Fibroblast of pulmonary artery (primary cell): ENCODE measurements around the gene TTF1.
"Not testable (repeated sequence)": the region's sequence is repeated elsewhere in the genome, so short reads cannot be mapped to it uniquely, and the experiment has no call there.

Source experiments
- DNase-seq: peaks from one replicate; pipeline ENCODE4 v3.0.0-alpha.2; 2010; ENCODE audit warnings: low read depth
- H3K4me3 ChIP-seq: replicated peaks from 2 replicates; pipeline ENCODE4 v1.5.1; 2011; ENCODE audit warnings: low read depth, mild to moderate bottlenecking, control low read depth, low read length, moderate library complexity
- TF ChIP-seq, protein P1 (sequence below): IDR thresholded peaks from 2 replicates; pipeline ENCODE4 v1.5.1; 2011; ENCODE audit warnings: mild to moderate bottlenecking, control low read depth, low read length, inconsistent platforms; ENCODE audit errors: missing control alignments

The TTF1 gene

DNA sequence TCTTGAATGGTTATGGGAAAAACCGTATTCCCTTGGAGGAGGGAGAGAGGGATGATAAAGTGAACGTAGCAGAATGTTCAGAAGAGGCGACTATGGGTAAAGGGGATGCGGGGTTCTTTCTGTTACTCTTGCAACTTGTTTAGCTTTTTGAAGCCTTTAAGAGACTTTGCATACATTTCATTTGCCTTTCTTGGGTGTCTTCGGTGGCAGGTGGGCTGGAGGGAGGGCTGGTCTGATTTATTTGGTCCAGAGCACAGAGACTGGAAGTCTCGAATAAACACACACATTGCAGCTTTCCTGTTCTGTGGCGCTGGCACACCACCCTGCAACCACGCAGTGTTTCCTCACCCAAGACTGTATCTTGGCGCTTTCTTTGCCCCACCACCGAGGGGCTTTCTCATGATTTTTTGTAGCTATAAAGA lies 23.2 kb downstream of the TTF1 start:
- TF ChIP-seq, protein P1, sequence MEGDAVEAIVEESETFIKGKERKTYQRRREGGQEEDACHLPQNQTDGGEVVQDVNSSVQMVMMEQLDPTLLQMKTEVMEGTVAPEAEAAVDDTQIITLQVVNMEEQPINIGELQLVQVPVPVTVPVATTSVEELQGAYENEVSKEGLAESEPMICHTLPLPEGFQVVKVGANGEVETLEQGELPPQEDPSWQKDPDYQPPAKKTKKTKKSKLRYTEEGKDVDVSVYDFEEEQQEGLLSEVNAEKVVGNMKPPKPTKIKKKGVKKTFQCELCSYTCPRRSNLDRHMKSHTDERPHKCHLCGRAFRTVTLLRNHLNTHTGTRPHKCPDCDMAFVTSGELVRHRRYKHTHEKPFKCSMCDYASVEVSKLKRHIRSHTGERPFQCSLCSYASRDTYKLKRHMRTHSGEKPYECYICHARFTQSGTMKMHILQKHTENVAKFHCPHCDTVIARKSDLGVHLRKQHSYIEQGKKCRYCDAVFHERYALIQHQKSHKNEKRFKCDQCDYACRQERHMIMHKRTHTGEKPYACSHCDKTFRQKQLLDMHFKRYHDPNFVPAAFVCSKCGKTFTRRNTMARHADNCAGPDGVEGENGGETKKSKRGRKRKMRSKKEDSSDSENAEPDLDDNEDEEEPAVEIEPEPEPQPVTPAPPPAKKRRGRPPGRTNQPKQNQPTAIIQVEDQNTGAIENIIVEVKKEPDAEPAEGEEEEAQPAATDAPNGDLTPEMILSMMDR = no peak
- DNase-seq = no peak
- no peak overlapping the region for H3K4me3 ChIP-seq

DNA sequence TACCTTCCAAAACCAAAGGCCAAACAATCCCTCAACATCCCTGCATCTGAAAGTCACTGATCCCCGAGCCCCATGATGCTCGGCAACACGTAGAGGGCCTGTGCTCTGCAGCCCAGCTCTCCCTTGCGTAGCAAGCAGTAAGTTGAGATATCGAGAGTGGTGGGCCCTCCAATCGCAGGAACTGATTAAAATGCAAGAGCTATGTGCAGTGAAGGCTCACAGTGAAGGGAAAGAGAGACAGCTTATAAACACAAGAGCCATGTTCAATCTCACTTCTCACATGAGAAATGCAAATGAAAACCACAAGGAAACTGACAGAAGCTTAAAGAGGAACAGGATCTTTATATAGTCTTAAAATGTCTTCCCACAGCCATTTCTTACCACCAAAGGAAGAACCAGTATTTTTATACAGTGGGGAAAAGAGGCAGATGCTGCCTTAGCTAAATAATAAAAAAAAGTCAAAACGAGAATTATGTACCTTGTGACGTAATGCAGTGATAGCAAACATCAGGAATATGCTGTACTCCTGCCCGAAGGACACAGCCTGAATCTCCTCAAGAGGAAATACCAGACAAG lies 24.6 kb downstream of the TTF1 start:
- no peak for DNase-seq
- TF ChIP-seq, protein P1 = no peak
- H3K4me3 ChIP-seq = no peak overlapping the region

DNA sequence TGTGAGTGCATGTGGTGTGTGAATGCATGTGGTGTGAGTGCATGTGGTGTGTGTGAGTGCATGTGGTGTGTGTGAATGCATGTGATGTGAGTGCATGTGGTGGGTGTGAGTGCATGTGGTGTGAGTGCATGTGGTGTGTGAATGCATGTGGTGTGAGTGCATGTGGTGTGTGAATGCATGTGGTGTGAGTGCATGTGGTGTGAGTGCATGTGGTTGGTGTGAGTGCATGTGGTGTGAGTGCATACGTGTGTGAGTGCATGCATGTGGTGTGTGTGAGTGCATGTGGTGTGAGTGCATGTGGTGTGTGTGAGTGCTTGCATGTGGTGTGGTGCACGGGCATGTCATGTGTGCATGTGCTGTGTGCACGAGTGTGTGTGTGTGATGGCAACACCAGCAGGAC lies 28.2 kb downstream of the TTF1 start:
- not testable (repeated sequence) for DNase-seq, H3K4me3 ChIP-seq

DNA sequence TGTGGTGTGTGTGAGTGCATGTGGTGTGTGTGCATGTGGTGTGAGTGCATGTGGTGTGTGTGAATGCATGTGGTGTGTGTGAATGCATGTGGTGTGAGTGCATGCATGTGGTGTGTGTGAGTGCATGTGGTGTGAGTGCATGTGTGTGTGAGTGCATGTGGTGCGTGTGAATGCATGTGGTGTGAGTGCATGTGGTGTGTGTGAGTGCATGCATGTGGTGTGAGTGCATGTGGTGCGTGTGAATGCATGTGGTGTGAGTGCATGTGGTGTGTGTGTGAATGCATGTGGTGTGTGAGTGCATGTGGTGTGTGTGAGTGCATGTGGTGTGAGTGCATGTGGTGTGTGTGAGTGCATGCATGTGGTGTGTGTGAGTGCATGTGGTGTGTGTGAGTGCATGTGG lies 28.9 kb downstream of the TTF1 start:
- DNase-seq, H3K4me3 ChIP-seq: not testable (repeated sequence)

DNA sequence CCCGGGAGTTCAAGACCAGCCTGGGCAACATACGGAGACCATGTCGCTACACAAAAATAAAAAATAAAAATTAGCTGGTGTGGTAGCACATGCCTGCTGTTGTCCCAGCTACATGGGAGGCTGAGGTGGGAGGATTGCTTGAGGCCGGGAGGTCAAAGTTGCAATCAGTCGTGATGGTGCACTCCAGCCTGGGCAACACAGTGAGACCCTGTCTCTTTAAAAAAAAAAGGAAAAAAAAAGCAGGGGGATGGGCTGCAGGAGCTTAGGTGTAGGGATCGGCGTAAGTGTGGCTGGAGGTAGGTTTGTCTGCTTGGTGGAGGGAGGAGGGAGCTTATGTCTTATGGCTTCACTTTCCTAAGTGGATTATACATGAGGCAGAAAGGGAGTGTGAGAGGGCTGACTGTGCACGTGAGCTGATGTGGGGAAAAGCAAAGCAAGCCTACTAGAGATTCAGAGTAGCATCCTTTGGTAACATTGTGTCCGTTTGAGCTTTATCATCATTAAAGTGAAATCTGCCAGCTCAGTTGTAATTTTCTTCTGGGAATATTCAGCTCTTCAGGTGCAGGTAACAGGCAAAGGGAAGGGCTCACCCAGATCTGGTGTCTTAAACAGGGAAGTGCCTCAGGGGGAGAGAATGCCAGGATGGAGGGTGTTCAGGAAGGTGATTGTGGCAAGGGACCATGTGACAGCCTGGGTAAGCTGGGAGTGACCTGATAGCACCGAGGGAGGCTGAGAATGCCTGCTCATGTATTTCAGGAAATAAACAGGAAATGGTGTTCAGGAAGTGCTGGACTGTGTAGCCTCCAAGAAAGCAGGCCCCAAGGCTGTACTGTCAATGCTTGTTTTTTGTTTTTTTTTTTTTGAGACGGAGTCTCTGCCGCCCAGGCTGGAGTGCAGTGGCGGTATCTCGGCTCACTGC lies 34.2 kb downstream of the TTF1 start:
- no peak overlapping the region for H3K4me3 ChIP-seq
- TF ChIP-seq, protein P1 = no peak
- peak; percentile 85 for DNase-seq

DNA sequence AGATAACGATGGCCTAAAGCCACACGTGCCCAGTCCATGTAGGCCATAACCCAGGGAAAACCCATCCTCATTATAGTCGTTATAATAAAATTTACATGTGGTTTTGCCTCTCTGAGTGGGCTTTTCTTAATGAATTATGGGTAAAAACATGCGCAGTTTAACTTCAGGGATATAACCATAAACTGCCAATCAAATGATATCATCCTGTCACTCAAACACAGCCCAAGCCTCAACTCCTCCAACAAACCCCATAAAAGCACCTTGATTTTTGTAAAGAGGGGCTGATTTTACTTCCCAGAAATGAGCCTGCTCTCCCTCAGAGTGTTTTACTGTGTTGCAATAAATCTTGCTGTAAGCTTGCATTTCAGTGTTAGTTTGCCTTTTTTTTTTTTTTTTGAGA lies 36.0 kb downstream of the TTF1 start:
- H3K4me3 ChIP-seq = no peak overlapping the region
- TF ChIP-seq, protein P1 = no peak
- no peak for DNase-seq

DNA sequence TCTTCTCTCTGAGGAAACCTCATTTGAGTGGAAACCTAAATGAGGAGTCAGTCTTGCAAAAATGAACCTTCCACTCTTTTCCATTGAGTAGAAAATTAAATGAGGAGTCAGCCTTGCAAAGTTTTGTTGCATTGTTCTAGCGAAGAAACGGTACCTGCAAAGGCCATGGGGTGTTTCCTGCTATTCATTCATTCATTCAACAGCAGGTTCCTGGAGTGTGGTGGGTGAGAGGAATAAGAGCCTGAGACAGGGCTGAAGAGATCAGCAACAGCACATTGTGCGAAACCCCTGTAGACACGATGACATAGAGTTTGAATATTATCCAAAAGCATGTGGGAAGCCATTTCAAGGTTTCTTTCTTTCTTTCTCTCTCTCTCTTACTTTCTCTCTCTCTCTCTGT lies 37.2 kb downstream of the TTF1 start:
- TF ChIP-seq, protein P1 = no peak
- DNase-seq = no peak
- H3K4me3 ChIP-seq = no peak overlapping the region
